Measurements from ENCODE around the gene EZR. TPM values are rescaled to one million over a fixed set of nuclear protein-coding genes. Genes with fewer than 3 reads are reported as not detected.

EZR gene
- 100 to 1,000 TPM; 161 to 197 TPM for total RNA-seq

- Histone ChIP-seq H3K9me3 (no peaks in the 10 kb centered on the region), H3K36me3 (no peaks in the 10 kb centered on the region), H3K27ac (peak within 1 kb of the TSS; percentile 95 to 99), H3K4me1 (peaks cover 0 to 33% of the 10 kb centered on the region in 2 donors), H3K4me3 (peak within 1 kb of the TSS; percentile 87 to 96), H3K27me3 (no peaks in the 10 kb centered on the region)
- DNase-seq (ENCODE audit: low spot score), result peak; percentile 67
- TF ChIP-seq CTCF (IDR thresholded peaks at IDR 0.05), result peak in 1 of 2 donors; percentile 31
Observed at GRCh38 chr6:158819213-158819976, at the start of gene EZR. EZR (minus strand) TSS chr6:158819368; CDS start chr6:158818093, 1,275 bp downstream.

GRCh38 chr6:158868122-158868480, 48.9 kb upstream of the EZR start:
- Histone ChIP-seq H3K4me3 (no peak overlapping the region), H3K27ac (no peak overlapping the region), H3K4me1 (peaks cover 0 to 10% of the 10 kb centered on the region in 2 donors), H3K9me3 (no peaks in the 10 kb centered on the region), H3K36me3 (no peaks in the 10 kb centered on the region), H3K27me3 (no peaks in the 10 kb centered on the region)
- no peak for DNase-seq (ENCODE audit: low spot score)
- TF ChIP-seq CTCF (IDR thresholded peaks at IDR 0.05), result no peak

- DNase-seq (ENCODE audit: low spot score), result no peak
- no peak for TF ChIP-seq CTCF (IDR thresholded peaks at IDR 0.05)
- no peaks in the 10 kb centered on the region for H3K27me3 ChIP-seq
- no peak overlapping the region for H3K27ac ChIP-seq
- H3K4me1 ChIP-seq, result peaks cover 0 to 10% of the 10 kb centered on the region in 2 donors
- H3K4me3 ChIP-seq, result no peak overlapping the region
- no peaks in the 10 kb centered on the region for H3K36me3 ChIP-seq
- H3K9me3 ChIP-seq, result no peaks in the 10 kb centered on the region
Observed at GRCh38 chr6:158867381-158868121, 48.4 kb upstream of the EZR start.

- Histone ChIP-seq H3K4me1 (peaks cover 0 to 10% of the 10 kb centered on the region in 2 donors), H3K9me3 (no peaks in the 10 kb centered on the region), H3K27ac (no peak overlapping the region), H3K4me3 (no peak overlapping the region), H3K36me3 (no peaks in the 10 kb centered on the region), H3K27me3 (no peaks in the 10 kb centered on the region)
- DNase-seq (ENCODE audit: low spot score), result no peak
- TF ChIP-seq CTCF (IDR thresholded peaks at IDR 0.05), result no peak
Observed at GRCh38 chr6:158865769-158866168, 46.6 kb upstream of the EZR start.

GRCh38 chr6:158863646-158864045, 44.5 kb upstream of the EZR start:
- Histone ChIP-seq H3K4me1 (no peaks in the 10 kb centered on the region), H3K27ac (no peak overlapping the region), H3K4me3 (no peak overlapping the region), H3K27me3 (no peaks in the 10 kb centered on the region), H3K36me3 (no peaks in the 10 kb centered on the region), H3K9me3 (no peaks in the 10 kb centered on the region)
- no peak for TF ChIP-seq CTCF (IDR thresholded peaks at IDR 0.05)
- DNase-seq (ENCODE audit: low spot score), result no peak

All from right atrium auricular region (tissue), 2 donors.